ENCODE measurements around the gene SPEG. TPM values are rescaled to one million over a fixed set of nuclear protein-coding genes. Genes with fewer than 3 reads are reported as not detected.

The SPEG gene
- total RNA-seq, 3 donors from 2014 or later (not counting 1 experiment from before 2014, with no cell fraction given), result 0.35 to 1.5 (median 1.2) TPM

DNA sequence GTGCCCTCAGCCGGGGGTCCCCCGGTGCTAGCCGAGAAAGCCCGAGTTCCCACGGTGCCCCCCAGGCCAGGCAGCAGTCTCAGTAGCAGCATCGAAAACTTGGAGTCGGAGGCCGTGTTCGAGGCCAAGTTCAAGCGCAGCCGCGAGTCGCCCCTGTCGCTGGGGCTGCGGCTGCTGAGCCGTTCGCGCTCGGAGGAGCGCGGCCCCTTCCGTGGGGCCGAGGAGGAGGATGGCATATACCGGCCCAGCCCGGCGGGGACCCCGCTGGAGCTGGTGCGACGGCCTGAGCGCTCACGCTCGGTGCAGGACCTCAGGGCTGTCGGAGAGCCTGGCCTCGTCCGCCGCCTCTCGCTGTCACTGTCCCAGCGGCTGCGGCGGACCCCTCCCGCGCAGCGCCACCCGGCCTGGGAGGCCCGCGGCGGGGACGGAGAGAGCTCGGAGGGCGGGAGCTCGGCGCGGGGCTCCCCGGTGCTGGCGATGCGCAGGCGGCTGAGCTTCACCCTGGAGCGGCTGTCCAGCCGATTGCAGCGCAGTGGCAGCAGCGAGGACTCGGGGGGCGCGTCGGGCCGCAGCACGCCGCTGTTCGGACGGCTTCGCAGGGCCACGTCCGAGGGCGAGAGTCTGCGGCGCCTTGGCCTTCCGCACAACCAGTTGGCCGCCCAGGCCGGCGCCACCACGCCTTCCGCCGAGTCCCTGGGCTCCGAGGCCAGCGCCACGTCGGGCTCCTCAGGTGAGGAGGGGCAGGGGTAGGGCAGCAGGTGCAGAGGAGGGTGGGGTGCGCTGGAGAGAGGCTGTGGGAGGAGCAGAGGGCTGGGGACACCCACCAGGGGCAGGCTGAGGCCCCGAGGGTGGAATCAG, 49.9 kb downstream of the SPEG start:
- 4% methylated on average over 89 of the region's 89 CpGs for WGBS (ENCODE audit: insufficient coverage)
- Mint-ChIP-seq H3K36me3 (no peaks in the 10 kb centered on the region), H3K27ac (no peak overlapping the region), H3K4me3 (peak overlapping the region; percentile 49), H3K27me3 (ENCODE audit: low read depth in 2 of 2) (peaks cover 28 to 47% of the 10 kb centered on the region in 2 donors), H3K4me1 (peaks cover 0 to 8% of the 10 kb centered on the region in 2 donors), H3K9me3 (no peaks in the 10 kb centered on the region)
- Histone ChIP-seq H3K4me3 (ENCODE audit: low read length) (no peak overlapping the region), H3K27ac (ENCODE audit: low read length) (no peak overlapping the region), H3K4me1 (ENCODE audit: control insufficient read depth, insufficient read depth, low read length) (peaks cover 5% of the 10 kb centered on the region), H3K27me3 (ENCODE audit: control insufficient read depth, insufficient read depth, low read length) (peaks cover 19% of the 10 kb centered on the region), H3K36me3 (ENCODE audit: control insufficient read depth, insufficient read depth, low read length) (no peaks in the 10 kb centered on the region), H3K9me3 (ENCODE audit: control insufficient read depth, insufficient read depth, low read length) (no peaks in the 10 kb centered on the region)
- intact Hi-C loops (cut with micrococcal nuclease), result no loop called here
- ATAC-seq (peak in 1 of 3 donors; percentile 52), DNase-seq (peak in 1 of 2 donors; percentile 32)
- TF ChIP-seq, protein P1, sequence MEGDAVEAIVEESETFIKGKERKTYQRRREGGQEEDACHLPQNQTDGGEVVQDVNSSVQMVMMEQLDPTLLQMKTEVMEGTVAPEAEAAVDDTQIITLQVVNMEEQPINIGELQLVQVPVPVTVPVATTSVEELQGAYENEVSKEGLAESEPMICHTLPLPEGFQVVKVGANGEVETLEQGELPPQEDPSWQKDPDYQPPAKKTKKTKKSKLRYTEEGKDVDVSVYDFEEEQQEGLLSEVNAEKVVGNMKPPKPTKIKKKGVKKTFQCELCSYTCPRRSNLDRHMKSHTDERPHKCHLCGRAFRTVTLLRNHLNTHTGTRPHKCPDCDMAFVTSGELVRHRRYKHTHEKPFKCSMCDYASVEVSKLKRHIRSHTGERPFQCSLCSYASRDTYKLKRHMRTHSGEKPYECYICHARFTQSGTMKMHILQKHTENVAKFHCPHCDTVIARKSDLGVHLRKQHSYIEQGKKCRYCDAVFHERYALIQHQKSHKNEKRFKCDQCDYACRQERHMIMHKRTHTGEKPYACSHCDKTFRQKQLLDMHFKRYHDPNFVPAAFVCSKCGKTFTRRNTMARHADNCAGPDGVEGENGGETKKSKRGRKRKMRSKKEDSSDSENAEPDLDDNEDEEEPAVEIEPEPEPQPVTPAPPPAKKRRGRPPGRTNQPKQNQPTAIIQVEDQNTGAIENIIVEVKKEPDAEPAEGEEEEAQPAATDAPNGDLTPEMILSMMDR (IDR thresholded peaks at IDR 0.05), result no peak

DNA sequence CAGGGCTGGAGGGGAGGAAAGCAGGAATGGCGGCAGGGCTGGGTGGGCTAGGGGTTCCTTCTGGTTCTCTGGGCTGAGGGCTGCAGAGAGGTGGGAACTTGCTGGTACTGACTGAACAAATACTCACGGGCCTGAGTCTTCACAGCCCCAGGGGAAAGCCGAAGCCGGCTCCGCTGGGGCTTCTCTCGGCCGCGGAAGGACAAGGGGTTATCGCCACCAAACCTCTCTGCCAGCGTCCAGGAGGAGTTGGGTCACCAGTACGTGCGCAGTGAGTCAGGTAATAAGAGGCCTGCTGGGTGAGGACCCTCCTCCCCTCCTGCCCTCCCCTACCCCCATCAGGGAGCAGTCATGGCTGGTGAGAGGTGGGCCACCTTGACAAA, 50.5 kb downstream of the SPEG start:
- Histone ChIP-seq H3K27ac (ENCODE audit: low read length) (no peak overlapping the region), H3K36me3 (ENCODE audit: control insufficient read depth, insufficient read depth, low read length) (no peaks in the 10 kb centered on the region), H3K4me1 (ENCODE audit: control insufficient read depth, insufficient read depth, low read length) (peaks cover 5% of the 10 kb centered on the region), H3K9me3 (ENCODE audit: control insufficient read depth, insufficient read depth, low read length) (no peaks in the 10 kb centered on the region), H3K4me3 (ENCODE audit: low read length) (no peak overlapping the region), H3K27me3 (ENCODE audit: control insufficient read depth, insufficient read depth, low read length) (peaks cover 19% of the 10 kb centered on the region)
- H3K9me3 Mint-ChIP-seq, result no peaks in the 10 kb centered on the region
- TF ChIP-seq, protein P1 (IDR thresholded peaks at IDR 0.05), result no peak
- ATAC-seq (no peak), DNase-seq (no peak)
- peaks cover 0 to 8% of the 10 kb centered on the region in 2 donors for H3K4me1 Mint-ChIP-seq
- peaks cover 28 to 48% of the 10 kb centered on the region in 2 donors for H3K27me3 Mint-ChIP-seq (ENCODE audit: low read depth in 2 of 2)
- no peak overlapping the region for H3K27ac Mint-ChIP-seq
- intact Hi-C loops (cut with micrococcal nuclease), result no loop called here
- 69% methylated on average over 12 of the region's 12 CpGs for WGBS (ENCODE audit: insufficient coverage)
- H3K4me3 Mint-ChIP-seq, result no peak overlapping the region
- no peaks in the 10 kb centered on the region for H3K36me3 Mint-ChIP-seq

DNA sequence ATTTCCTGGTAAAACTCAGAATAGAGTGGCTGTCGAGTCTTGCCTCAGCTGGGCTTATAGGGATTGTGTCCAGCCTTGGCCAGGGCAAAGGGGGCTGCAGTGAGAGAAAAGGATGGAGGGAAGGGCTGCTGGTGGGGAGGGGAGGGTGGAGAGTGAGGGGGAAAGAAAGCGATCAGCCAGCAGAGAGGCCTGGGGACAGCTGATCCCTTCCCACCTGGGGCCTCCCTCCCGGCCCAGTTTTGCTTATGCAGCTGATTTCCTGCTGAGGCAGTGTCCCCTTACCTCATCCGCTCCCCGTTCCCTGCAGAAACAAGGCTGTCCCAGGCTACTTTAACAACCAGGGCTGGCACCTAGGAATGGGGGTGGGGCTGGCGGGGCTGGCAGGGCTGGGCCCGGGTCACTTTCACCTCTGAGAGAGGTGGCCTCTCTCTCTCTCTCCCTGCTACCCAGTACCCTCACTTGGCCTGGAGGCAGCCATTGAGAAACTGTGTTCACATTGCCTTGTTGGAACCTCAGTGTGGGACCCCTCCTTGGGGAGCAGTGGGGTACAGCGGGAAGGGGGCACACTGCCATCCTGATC, 51.8 kb downstream of the SPEG start:
- no peaks in the 10 kb centered on the region for H3K36me3 ChIP-seq (ENCODE audit: control insufficient read depth, insufficient read depth, low read length)
- peaks cover 24 to 45% of the 10 kb centered on the region in 2 donors for H3K27me3 Mint-ChIP-seq (ENCODE audit: low read depth in 2 of 2)
- 61% methylated on average over 8 of the region's 8 CpGs for WGBS (ENCODE audit: insufficient coverage)
- H3K4me3 ChIP-seq (ENCODE audit: low read length), result no peak overlapping the region
- H3K9me3 ChIP-seq (ENCODE audit: control insufficient read depth, insufficient read depth, low read length), result no peaks in the 10 kb centered on the region
- H3K36me3 Mint-ChIP-seq, result no peaks in the 10 kb centered on the region
- peaks cover 0 to 8% of the 10 kb centered on the region in 2 donors for H3K4me1 Mint-ChIP-seq
- intact Hi-C loops (cut with micrococcal nuclease), result no loop called here
- no peak overlapping the region for H3K27ac Mint-ChIP-seq
- ATAC-seq (no peak), DNase-seq (no peak)
- H3K27ac ChIP-seq (ENCODE audit: low read length), result no peak overlapping the region
- H3K4me1 ChIP-seq (ENCODE audit: control insufficient read depth, insufficient read depth, low read length), result peaks cover 5% of the 10 kb centered on the region
- no peak overlapping the region for H3K4me3 Mint-ChIP-seq
- TF ChIP-seq, protein P1 (IDR thresholded peaks at IDR 0.05), result no peak
- no peaks in the 10 kb centered on the region for H3K9me3 Mint-ChIP-seq
- peaks cover 19% of the 10 kb centered on the region for H3K27me3 ChIP-seq (ENCODE audit: control insufficient read depth, insufficient read depth, low read length)
